Osteoblast (primary cell): ENCODE results near the gene ATG7. TPM values are rescaled to one million over a fixed set of nuclear protein-coding genes. Genes with fewer than 3 reads are reported as not detected.
A peak's percentile ranks its signal among the peaks of the same experiment; 100 is the strongest.

Experiments
- DNase-seq: peaks from one replicate; pipeline ENCODE4 v3.0.0; 2011; ENCODE audit warnings: low spot score, mixed read lengths; ENCODE audit not compliant: insufficient read length; ENCODE audit errors: missing footprints
- H2AFZ ChIP-seq: 2 replicates; pipeline ENCODE4 v1.6.0; 2011; ENCODE audit warnings: mild to moderate bottlenecking, low read length
- H3K27ac ChIP-seq: 2 replicates; pipeline ENCODE4 v1.5.1; 2011; ENCODE audit warnings: mild to moderate bottlenecking, low read depth, low read length, moderate library complexity
- H3K27me3 ChIP-seq: 2 replicates; pipeline ENCODE4 v1.6.0; 2012; ENCODE audit warnings: mild to moderate bottlenecking, control low read depth, inconsistent platforms, low read length, moderate library complexity; ENCODE audit not compliant: insufficient read depth
- H3K36me3 ChIP-seq: 2 replicates; pipeline ENCODE4 v1.5.1; 2011; ENCODE audit warnings: mild to moderate bottlenecking, low read length, control low read depth, moderate library complexity; ENCODE audit not compliant: insufficient read depth
- H3K4me1 ChIP-seq: 2 replicates; pipeline ENCODE4 v1.5.1; 2011; ENCODE audit warnings: mild to moderate bottlenecking, low read length, control low read depth, moderate library complexity; ENCODE audit not compliant: insufficient read depth
- H3K4me2 ChIP-seq: 2 replicates; pipeline ENCODE4 v1.6.0; 2011; ENCODE audit warnings: mild to moderate bottlenecking, low read length; ENCODE audit not compliant: insufficient read depth
- H3K4me3 ChIP-seq: fragments of 200-600 bp; sonication (generic); 3 replicates; pipeline ENCODE4 v1.5.1; 2012; ENCODE audit warnings: mild to moderate bottlenecking, low read length, inconsistent platforms; ENCODE audit not compliant: insufficient read depth
- H3K79me2 ChIP-seq: 2 replicates; pipeline ENCODE4 v1.6.0; 2012; ENCODE audit warnings: mild to moderate bottlenecking, low read length, control low read depth, inconsistent platforms; ENCODE audit not compliant: insufficient read depth
- H3K9me3 ChIP-seq: 2 replicates; pipeline ENCODE4 v1.5.1; 2011; ENCODE audit warnings: low read depth, low read length, control low read depth
- H4K20me1 ChIP-seq: 2 replicates; pipeline ENCODE4 v1.6.0; 2012; ENCODE audit warnings: mild to moderate bottlenecking, low read length, control low read depth; ENCODE audit not compliant: insufficient read depth
- total RNA-seq: library from RNA; depleted of rRNA; stranded (reverse); fragments of >200 nt; gene quantifications from 2 replicates; pipeline ENCODE4 v1.2.3, GENCODE V29; 2012
- TF ChIP-seq, protein P1 (sequence below): IDR thresholded peaks from 2 replicates; pipeline ENCODE4 v1.5.1; 2011; ENCODE audit warnings: mild to moderate bottlenecking, low read depth, low read length, moderate library complexity; ENCODE audit errors: extremely low read depth

ATG7 gene
- total RNA-seq, 1 donor, result 93.4 TPM

DNA sequence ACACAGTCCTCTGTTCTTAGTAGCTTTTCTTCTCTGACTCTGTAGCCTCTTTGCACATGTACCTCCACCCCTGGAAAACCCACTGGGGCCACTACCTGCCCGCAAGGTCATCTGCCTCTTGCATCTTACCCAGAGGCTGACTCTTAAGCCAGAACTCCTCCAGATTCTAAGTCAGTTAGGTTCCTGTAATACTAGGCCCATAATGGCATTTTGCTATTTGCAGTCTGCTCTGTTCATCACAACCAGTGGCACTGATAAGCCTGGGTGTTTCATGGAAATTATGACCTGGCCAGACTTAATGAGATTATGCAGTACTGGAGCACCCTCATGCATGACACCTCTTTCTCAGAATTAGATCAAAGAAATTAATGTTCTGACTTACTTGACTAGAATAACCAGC, 31.7 kb upstream of the ATG7 start:
- H3K27me3 ChIP-seq, result no peaks in the 10 kb centered on the region
- H3K27ac ChIP-seq, result no peak overlapping the region
- H3K4me2 ChIP-seq, result no peak overlapping the region
- no peak overlapping the region for H3K4me3 ChIP-seq
- H3K79me2 ChIP-seq, result peaks cover 28% of the 10 kb centered on the region
- peaks cover 27% of the 10 kb centered on the region for H3K4me1 ChIP-seq
- no peak overlapping the region for H2AFZ ChIP-seq
- TF ChIP-seq, protein P1, sequence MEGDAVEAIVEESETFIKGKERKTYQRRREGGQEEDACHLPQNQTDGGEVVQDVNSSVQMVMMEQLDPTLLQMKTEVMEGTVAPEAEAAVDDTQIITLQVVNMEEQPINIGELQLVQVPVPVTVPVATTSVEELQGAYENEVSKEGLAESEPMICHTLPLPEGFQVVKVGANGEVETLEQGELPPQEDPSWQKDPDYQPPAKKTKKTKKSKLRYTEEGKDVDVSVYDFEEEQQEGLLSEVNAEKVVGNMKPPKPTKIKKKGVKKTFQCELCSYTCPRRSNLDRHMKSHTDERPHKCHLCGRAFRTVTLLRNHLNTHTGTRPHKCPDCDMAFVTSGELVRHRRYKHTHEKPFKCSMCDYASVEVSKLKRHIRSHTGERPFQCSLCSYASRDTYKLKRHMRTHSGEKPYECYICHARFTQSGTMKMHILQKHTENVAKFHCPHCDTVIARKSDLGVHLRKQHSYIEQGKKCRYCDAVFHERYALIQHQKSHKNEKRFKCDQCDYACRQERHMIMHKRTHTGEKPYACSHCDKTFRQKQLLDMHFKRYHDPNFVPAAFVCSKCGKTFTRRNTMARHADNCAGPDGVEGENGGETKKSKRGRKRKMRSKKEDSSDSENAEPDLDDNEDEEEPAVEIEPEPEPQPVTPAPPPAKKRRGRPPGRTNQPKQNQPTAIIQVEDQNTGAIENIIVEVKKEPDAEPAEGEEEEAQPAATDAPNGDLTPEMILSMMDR, result no peak
- H3K9me3 ChIP-seq, result no peaks in the 10 kb centered on the region
- no peaks in the 10 kb centered on the region for H3K36me3 ChIP-seq
- H4K20me1 ChIP-seq, result peaks cover 3% of the 10 kb centered on the region
- DNase-seq, result no peak

DNA sequence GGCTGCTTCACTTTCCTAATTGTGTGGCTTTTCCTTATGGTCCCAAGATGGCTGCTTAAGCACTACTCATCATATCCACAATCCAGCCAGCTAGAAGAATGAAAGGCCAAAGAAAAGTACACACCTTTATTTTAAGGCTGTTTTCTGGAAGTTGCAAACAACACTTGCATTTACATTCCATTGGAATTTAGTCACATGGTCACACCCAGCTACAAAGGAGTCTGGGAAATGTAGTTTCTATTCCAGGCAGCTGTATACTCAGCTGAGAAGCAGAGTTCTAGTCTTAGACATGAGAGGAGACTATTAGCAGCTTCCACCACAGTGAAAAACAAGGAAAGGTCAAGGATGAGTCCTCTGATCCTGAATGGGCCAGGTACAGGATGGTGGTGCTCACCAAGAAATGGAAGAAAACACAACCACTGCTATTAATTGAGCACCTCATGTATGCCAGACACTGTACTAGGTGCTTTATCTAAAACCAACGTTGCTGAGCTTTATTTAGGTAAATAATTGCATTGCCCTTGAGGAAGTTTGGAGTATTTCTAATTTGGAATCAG, 28.0 kb upstream of the ATG7 start:
- Histone ChIP-seq H4K20me1 (peaks cover 3% of the 10 kb centered on the region), H3K9me3 (no peaks in the 10 kb centered on the region), H3K27me3 (no peaks in the 10 kb centered on the region), H3K79me2 (peaks cover 34% of the 10 kb centered on the region), H3K4me3 (no peak overlapping the region), H3K27ac (no peak overlapping the region), H2AFZ (no peak overlapping the region), H3K4me2 (no peak overlapping the region), H3K4me1 (peaks cover 16% of the 10 kb centered on the region), H3K36me3 (no peaks in the 10 kb centered on the region)
- DNase-seq, result no peak
- TF ChIP-seq, protein P1, result no peak

DNA sequence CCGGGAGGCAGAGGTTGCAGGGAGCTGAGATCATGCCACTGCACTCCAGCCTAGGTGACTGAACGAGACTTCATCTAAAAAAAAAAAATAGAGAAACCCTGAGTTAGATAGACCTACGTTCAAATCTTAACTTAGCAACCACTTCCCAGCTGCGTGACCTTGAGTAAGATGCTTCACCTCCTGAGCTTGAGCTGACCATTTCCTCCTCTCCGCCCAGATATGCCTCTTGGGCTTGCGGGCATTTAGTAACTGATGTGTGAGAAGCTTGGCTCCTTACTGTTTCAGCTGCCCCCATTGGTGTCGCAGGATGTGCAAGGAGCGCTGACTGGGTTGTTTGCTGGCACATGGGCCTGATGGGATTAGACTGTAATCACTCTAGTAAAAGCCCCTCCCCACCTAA, 26.9 kb upstream of the ATG7 start:
- Histone ChIP-seq H3K36me3 (no peaks in the 10 kb centered on the region), H4K20me1 (peaks cover 3% of the 10 kb centered on the region), H3K4me1 (peaks cover 13% of the 10 kb centered on the region), H2AFZ (no peak overlapping the region), H3K9me3 (no peaks in the 10 kb centered on the region), H3K4me2 (no peak overlapping the region), H3K27me3 (no peaks in the 10 kb centered on the region), H3K27ac (no peak overlapping the region), H3K79me2 (peaks cover 35% of the 10 kb centered on the region), H3K4me3 (no peak overlapping the region)
- no peak for DNase-seq
- TF ChIP-seq, protein P1, result no peak

DNA sequence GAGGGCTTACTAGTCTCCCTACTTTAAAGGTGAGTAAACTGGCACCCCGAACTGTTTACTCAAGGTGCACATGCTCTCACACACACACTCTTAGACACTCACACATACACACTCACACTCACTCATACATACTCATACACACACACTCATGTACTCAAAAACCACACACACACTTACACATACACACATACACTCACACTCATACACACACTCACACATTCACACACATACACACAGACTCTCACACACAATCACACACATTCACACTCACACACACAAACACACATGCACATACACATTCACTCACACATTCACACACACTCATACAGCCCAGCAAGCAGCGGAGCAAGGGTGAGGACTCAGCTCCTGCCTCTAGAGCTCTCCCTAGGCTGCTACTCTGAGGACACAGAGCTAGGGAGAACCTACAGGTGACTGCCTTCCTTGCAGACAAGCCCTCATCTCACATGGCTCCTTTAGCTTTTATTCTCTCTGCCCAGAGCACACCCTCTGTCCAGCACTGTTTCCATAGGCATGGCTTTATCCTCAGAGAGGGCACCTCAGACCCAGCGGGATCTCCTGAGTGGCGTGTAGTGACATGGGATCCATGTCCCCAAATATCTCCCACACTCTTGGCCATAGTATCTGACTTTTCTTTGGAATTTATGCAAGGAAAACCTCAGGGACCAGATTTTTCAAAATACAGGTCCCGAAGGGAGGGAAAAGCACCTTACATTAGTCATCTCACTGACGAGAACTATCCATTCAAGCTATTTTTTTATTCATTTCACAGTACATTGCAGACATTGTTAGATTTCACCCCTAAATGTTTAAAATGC, 26.2 kb upstream of the ATG7 start:
- H3K27ac ChIP-seq, result no peak overlapping the region
- H4K20me1 ChIP-seq, result peaks cover 3% of the 10 kb centered on the region
- H3K4me2 ChIP-seq, result peak overlapping the region; percentile 1
- no peak for DNase-seq
- H3K79me2 ChIP-seq, result peaks cover 37% of the 10 kb centered on the region
- H3K9me3 ChIP-seq, result no peaks in the 10 kb centered on the region
- no peak overlapping the region for H3K4me3 ChIP-seq
- no peaks in the 10 kb centered on the region for H3K27me3 ChIP-seq
- H3K4me1 ChIP-seq, result peaks cover 15% of the 10 kb centered on the region
- no peaks in the 10 kb centered on the region for H3K36me3 ChIP-seq
- TF ChIP-seq, protein P1, result no peak
- no peak overlapping the region for H2AFZ ChIP-seq
